Stimulated activated CD8-positive, alpha-beta memory T cell treated with anti-CD3 and anti-CD28 coated beads, Interleukin-12 subunit alpha, Interleukin-12 subunit beta, amount 100 ng/mL, for 4 hours (primary cell): ENCODE data around the gene TMEM129.

Source experiments
- DNase-seq: peaks from one replicate; pipeline ENCODE4 v3.0.0-alpha.2; 2020; ENCODE audit warnings: low read depth

The TMEM129 gene

DNA sequence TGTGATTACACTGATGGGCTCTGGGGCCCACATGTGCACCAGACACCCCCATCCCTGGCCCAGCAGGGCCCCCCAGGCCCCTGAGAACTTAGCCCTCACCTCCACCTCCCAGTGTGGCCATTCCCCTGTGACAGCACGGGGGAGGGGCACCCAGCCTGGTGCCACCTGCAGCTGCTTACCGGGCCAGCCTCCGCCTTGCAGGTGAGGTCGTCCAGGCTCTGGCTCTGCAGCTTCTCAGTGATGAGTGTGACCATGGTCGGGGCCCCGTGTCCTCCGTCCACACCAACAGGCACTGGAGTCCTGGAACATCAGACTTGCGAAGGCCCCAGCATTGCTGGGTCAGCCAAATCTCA lies 52.7 kb downstream of the TMEM129 start:
- DNase-seq, result no peak

DNA sequence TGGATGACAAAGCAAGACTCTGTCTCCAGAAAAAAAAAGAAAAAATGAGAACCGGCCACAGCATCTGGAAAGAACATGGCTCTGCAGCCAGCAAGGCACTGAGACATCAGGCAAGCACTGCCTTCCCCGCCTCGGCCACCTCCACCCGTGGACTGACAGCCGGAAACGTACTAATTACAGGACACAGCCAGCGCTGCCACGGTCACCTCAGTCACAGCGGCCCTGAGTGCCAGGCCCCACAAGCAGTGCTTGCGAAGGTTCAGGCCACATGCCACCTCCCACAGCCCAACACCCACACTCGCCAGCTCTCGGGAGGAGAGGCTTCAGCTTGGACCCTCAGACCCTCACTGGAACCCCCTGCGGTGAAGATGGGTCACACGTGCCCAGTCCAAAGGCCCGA lies 53.9 kb downstream of the TMEM129 start:
- no peak for DNase-seq

DNA sequence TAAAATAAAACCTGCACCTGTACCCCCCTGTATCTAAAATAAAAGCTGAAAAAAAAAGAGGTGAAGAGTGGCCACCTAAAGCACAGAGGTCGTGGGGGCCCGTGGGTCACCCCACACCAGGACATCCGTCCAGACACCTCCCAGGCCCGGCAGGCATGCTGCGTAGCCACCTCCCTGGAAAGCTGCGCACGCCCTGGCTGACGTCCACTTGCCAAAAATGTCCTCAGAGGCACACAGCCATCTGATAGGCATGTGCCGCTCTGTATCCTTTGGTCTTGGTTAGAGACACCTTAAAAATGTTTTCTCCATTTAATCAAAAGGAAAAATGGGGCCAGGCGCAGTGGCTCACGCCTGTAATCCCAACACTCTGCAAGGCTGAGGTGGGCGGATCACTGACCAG lies 54.7 kb downstream of the TMEM129 start:
- no peak for DNase-seq
